Smooth muscle cell (in vitro differentiated cells): Measurements from ENCODE around the gene CNDP2. TPM values are rescaled to one million over a fixed set of nuclear protein-coding genes. Genes with fewer than 3 reads are reported as not detected.

Source experiments
- DNase-seq: peaks from one replicate; lab custom pipeline; 2025; ENCODE audit not compliant: unreplicated experiment; lab: John Stamatoyannopoulos, UW
- H2AFZ ChIP-seq: fragments of 200-600 bp; sonication (generic); 2 replicates; pipeline ENCODE4 v1.6.0; 2016; ENCODE audit warnings: antibody characterized with exemption, low read depth, mild to moderate bottlenecking
- H3F3A ChIP-seq: fragments of 200-600 bp; sonication (generic); 2 replicates; pipeline ENCODE4 v1.6.0; 2017; ENCODE audit warnings: antibody characterized with exemption, low read depth
- H3K27ac ChIP-seq: fragments of 200-600 bp; sonication (generic); 2 replicates; pipeline ENCODE4 v1.5.1; 2016; ENCODE audit warnings: low read depth, mild to moderate bottlenecking
- H3K27me3 ChIP-seq: fragments of 200-600 bp; sonication (generic); 2 replicates; pipeline ENCODE4 v1.6.1; 2016; ENCODE audit warnings: low read depth, mild to moderate bottlenecking
- H3K36me3 ChIP-seq: fragments of 200-600 bp; sonication (generic); 2 replicates; pipeline ENCODE4 v1.5.1; 2016; ENCODE audit warnings: low read depth
- H3K4me1 ChIP-seq: fragments of 200-600 bp; sonication (generic); 2 replicates; pipeline ENCODE4 v1.5.1; 2016; ENCODE audit warnings: low read depth
- H3K4me2 ChIP-seq: fragments of 200-600 bp; sonication (generic); 2 replicates; pipeline ENCODE4 v1.6.0; 2016; ENCODE audit warnings: mild to moderate bottlenecking
- H3K4me3 ChIP-seq: fragments of 200-600 bp; sonication (generic); 2 replicates; pipeline ENCODE4 v1.5.1; 2016; ENCODE audit warnings: mild to moderate bottlenecking
- H3K79me2 ChIP-seq: fragments of 200-600 bp; sonication (generic); 2 replicates; pipeline ENCODE4 v1.6.0; 2016; ENCODE audit warnings: low read depth, mild to moderate bottlenecking
- H3K9ac ChIP-seq: fragments of 200-600 bp; sonication (generic); 2 replicates; pipeline ENCODE4 v1.6.0; 2016; ENCODE audit warnings: low read depth
- H3K9me3 ChIP-seq: fragments of 200-600 bp; sonication (generic); replicated peaks from 2 replicates; pipeline ENCODE4 v1.5.1; 2016; ENCODE audit warnings: low read depth
- H4K20me1 ChIP-seq: fragments of 200-600 bp; sonication (generic); 2 replicates; pipeline ENCODE4 v1.6.0; 2016; ENCODE audit warnings: low read depth
- WGBS: methylation state at CpG from one replicate; pipeline ENCODE4 v1.1.7; 2016; ENCODE audit warnings: low lambda C conversion rate; 5-methylcytosine and 5-hydroxymethylcytosine counted together
- polyA plus RNA-seq: library from polyadenylated mRNA; unstranded; fragments of >200 nt; fragmentation: Nextera tagmentation; extraction: Ambion mirVana; gene quantifications from 2 replicates; pipeline ENCODE4 v1.2.1, GENCODE V29; 2016
- total RNA-seq: library from RNA; depleted of rRNA; stranded (reverse); fragments of >200 nt; gene quantifications from 2 replicates; pipeline ENCODE4 v1.2.3, GENCODE V29; 2014
- TF ChIP-seq, protein P1 (sequence below): fragments of 200-600 bp; sonication (generic); IDR thresholded peaks from 2 replicates; pipeline ENCODE4 v1.5.1; 2017; ENCODE audit warnings: borderline replicate concordance, mild to moderate bottlenecking, antibody characterized with exemption; ENCODE audit not compliant: insufficient read depth, poor library complexity, severe bottlenecking

Gene CNDP2
- total and polyA plus RNA-seq, 2 experiments from 2014 or later, result 48.0 to 64.1 TPM

DNA sequence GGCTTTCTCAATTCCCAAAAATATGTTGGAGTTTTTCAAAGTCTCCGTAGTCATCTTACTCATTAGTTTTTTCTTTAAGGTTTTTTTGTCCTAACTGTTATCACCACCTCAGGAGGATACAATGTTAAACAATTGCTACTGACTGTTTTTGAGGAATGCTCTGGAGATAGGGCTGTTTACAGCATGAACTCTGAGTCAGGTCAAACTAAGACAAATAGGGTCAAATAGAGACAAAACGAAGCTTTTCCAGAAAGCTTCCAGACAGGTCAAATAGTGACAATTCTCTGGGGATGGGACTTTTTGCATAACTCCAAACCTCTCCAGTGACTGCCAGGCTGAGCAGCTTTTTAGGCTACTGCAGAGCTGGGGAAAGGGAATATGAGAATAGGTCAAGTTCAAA lies 23.9 kb upstream of the CNDP2 start:
- Histone ChIP-seq H3K4me3 (no peak overlapping the region), H3K79me2 (no peaks in the 10 kb centered on the region), H3K9me3 (no peaks in the 10 kb centered on the region), H3K36me3 (no peaks in the 10 kb centered on the region), H3K27ac (no peak overlapping the region), H3K9ac (no peak overlapping the region), H4K20me1 (no peaks in the 10 kb centered on the region), H2AFZ (no peak overlapping the region), H3F3A (peaks cover 7% of the 10 kb centered on the region), H3K27me3 (no peaks in the 10 kb centered on the region), H3K4me1 (no peaks in the 10 kb centered on the region), H3K4me2 (no peak overlapping the region)
- TF ChIP-seq, protein P1, sequence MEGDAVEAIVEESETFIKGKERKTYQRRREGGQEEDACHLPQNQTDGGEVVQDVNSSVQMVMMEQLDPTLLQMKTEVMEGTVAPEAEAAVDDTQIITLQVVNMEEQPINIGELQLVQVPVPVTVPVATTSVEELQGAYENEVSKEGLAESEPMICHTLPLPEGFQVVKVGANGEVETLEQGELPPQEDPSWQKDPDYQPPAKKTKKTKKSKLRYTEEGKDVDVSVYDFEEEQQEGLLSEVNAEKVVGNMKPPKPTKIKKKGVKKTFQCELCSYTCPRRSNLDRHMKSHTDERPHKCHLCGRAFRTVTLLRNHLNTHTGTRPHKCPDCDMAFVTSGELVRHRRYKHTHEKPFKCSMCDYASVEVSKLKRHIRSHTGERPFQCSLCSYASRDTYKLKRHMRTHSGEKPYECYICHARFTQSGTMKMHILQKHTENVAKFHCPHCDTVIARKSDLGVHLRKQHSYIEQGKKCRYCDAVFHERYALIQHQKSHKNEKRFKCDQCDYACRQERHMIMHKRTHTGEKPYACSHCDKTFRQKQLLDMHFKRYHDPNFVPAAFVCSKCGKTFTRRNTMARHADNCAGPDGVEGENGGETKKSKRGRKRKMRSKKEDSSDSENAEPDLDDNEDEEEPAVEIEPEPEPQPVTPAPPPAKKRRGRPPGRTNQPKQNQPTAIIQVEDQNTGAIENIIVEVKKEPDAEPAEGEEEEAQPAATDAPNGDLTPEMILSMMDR, result no peak
- DNase-seq, result no peak
- 53% methylated on average over 2 of the region's 2 CpGs for WGBS

DNA sequence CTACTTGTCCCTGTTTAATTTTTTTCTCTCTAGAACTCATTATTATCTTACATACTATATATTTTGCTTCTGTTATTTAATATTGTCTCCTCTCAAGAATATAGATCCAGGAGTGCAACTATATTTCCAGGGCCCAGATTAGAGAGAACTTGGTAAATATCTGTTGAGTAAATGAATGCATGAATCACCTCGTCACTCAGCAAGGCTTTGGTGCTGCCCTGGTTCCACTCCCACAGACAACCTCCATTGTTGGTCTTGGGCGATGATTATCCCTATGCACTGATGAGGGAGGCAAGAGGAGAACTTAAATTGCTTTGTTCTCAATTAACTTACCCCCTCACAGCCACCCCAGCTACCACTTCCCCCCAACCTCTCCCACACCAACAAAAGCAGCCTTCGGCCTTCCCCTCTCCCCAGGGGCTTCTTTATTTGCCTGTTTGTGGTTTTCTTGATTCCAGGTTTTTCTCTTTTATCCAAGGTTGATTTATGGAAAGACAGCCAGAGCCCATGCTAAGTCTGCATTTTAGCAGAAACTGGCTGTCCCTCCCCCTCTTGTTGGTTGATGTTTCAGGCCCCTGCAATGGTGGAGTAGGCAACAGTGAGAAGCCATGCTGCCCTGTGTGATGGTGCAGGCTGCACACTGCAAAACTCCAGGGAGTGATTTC lies 22.1 kb upstream of the CNDP2 start:
- Histone ChIP-seq H3K4me3 (no peak overlapping the region), H3K9me3 (no peaks in the 10 kb centered on the region), H3K4me2 (no peak overlapping the region), H2AFZ (no peak overlapping the region), H3K79me2 (no peaks in the 10 kb centered on the region), H3K4me1 (no peaks in the 10 kb centered on the region), H3K27ac (no peak overlapping the region), H3K27me3 (no peaks in the 10 kb centered on the region), H3K36me3 (no peaks in the 10 kb centered on the region), H3K9ac (no peak overlapping the region), H4K20me1 (no peaks in the 10 kb centered on the region), H3F3A (peaks cover 7% of the 10 kb centered on the region)
- WGBS, result 94% methylated on average over 3 of the region's 3 CpGs
- TF ChIP-seq, protein P1, result no peak
- DNase-seq, result no peak

DNA sequence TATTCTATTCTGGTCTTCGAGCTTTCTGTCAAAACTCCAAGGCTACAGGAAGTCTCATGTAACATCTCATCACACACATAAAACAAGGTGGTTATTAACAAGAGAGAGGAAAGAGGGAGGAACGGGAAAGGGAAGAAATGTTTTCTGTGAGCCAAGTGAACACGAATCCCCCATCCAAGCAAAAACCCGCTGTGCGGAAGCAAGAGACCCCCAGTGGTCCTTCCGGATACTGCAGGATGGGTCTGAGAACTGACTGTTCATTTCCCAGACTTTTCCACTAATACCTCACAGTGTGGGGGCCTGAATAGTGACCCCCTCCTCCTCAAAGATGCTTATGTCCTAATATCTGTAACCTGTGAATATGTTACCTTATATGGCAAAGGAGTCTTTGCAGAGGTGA lies 20.0 kb upstream of the CNDP2 start:
- no peak overlapping the region for H2AFZ ChIP-seq
- no peak for DNase-seq
- no peaks in the 10 kb centered on the region for H3K36me3 ChIP-seq
- H4K20me1 ChIP-seq, result no peaks in the 10 kb centered on the region
- WGBS, result 19% methylated on average over 6 of the region's 6 CpGs
- H3K4me2 ChIP-seq, result no peak overlapping the region
- no peaks in the 10 kb centered on the region for H3K4me1 ChIP-seq
- no peaks in the 10 kb centered on the region for H3K9me3 ChIP-seq
- TF ChIP-seq, protein P1, result peak; percentile 46
- no peaks in the 10 kb centered on the region for H3K27me3 ChIP-seq
- no peaks in the 10 kb centered on the region for H3K79me2 ChIP-seq
- H3K27ac ChIP-seq, result no peak overlapping the region
- H3K9ac ChIP-seq, result no peak overlapping the region
- no peak overlapping the region for H3K4me3 ChIP-seq
- peaks cover 7% of the 10 kb centered on the region for H3F3A ChIP-seq

DNA sequence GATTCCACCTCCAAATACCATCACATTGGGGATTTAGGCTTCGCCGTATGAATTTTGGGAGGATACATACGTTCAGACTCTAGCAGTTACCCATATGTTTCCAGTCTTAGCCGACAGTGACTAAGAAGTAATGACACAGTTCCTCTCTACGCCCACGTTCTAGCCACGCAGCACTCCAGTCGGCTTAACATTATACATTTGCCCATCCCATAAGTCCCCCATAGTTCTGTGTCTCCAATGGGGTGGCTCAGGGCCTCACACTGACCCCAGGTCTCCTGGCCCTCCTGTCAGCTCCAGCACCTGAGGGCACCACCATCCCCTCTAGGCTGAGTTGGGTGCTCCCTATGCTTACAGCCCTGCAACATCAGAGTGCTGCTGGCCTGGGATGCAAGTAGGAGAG lies 18.4 kb upstream of the CNDP2 start:
- 41% methylated on average over 8 of the region's 8 CpGs for WGBS
- TF ChIP-seq, protein P1, result no peak
- no peak overlapping the region for H3K27ac ChIP-seq

More for the DNA sequence above, 18.4 kb upstream of the CNDP2 start:
- no peak for DNase-seq
- H3K4me2 ChIP-seq, result no peak overlapping the region
- H2AFZ ChIP-seq, result no peak overlapping the region
- no peak overlapping the region for H3K4me3 ChIP-seq
- H3K27me3 ChIP-seq, result no peaks in the 10 kb centered on the region
- H3K9me3 ChIP-seq, result no peaks in the 10 kb centered on the region
- no peaks in the 10 kb centered on the region for H3F3A ChIP-seq
- no peaks in the 10 kb centered on the region for H4K20me1 ChIP-seq
- no peaks in the 10 kb centered on the region for H3K79me2 ChIP-seq
- H3K9ac ChIP-seq, result no peak overlapping the region
- no peaks in the 10 kb centered on the region for H3K36me3 ChIP-seq
- H3K4me1 ChIP-seq, result no peaks in the 10 kb centered on the region
